Epithelial cell of umbilical artery (primary cell): ENCODE results near the gene SH3BP1. TPM values are rescaled to one million over a fixed set of nuclear protein-coding genes. Genes with fewer than 3 reads are reported as not detected.

Experiments
- total RNA-seq: library from RNA; depleted of rRNA; stranded (reverse); fragments of >200 nt; gene quantifications from 2 replicates; pipeline ENCODE4 v1.2.3, GENCODE V29; 2014

SH3BP1 gene, protein sequence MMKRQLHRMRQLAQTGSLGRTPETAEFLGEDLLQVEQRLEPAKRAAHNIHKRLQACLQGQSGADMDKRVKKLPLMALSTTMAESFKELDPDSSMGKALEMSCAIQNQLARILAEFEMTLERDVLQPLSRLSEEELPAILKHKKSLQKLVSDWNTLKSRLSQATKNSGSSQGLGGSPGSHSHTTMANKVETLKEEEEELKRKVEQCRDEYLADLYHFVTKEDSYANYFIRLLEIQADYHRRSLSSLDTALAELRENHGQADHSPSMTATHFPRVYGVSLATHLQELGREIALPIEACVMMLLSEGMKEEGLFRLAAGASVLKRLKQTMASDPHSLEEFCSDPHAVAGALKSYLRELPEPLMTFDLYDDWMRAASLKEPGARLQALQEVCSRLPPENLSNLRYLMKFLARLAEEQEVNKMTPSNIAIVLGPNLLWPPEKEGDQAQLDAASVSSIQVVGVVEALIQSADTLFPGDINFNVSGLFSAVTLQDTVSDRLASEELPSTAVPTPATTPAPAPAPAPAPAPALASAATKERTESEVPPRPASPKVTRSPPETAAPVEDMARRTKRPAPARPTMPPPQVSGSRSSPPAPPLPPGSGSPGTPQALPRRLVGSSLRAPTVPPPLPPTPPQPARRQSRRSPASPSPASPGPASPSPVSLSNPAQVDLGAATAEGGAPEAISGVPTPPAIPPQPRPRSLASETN
- total RNA-seq, result 1.3 and 2.4 TPM in 2 replicates

DNA sequence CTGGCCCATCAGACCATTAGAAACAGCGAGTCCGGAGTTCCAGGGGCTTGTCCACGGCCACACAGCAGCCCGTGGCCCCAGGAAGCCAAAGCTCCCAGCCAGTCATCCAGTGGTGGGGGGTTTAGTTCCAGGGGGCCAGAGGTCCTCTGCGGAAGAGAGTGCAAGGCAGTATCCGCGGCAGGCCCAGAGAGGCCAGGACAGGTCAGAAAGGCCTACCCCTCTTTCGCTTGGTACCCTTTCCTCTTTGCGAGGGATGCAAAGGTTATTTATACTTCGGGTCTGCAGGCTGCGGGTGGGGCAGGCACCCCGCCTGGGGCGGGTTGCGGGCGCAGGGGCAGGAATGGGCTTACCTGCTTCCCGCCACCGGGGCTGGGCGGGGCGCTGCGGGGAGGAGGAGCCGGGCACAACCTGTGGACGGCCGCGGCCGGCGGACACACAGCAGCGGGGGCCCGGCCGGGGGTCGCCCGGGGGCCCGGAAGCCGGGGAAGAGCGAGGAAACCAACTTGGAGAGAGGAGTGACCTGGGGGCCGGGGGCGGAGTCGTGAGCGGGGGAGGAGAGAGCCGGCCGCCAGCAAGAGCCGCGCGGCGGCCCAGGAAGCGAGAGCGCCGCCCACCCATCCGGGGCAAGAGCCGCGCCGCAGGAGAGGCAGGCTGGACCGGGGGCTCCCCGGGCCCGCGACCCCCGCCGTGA, at the start of gene SH3BP1:
Gene SH3BP1, plus strand, starts transcription at position 600 of the 691 bp plus-strand sequence. CDS start 119 bp downstream, outside the sequence.

GRCh38 chr22:37608477-37609239, 30.8 kb upstream of the SH3BP1 start, which contains the start of gene GGA1:
Gene GGA1, plus strand, starts transcription at chr22:37608834. Its CDS starts 27 bp downstream, at chr22:37608861.

GRCh38 chr22:37658133-37659065, 18.9 kb downstream of the SH3BP1 start, which contains the start of gene PDXP:
Gene PDXP, plus strand, starts transcription at chr22:37658723. Its CDS starts 60 bp downstream, at chr22:37658783.

GRCh38 chr22:37674951-37675929, 35.8 kb downstream of the SH3BP1 start, which contains the start of gene LGALS1:
Gene LGALS1, plus strand, starts transcription at chr22:37675636. Its CDS starts 67 bp downstream, at chr22:37675703.

GRCh38 chr22:37686002-37686982, 46.8 kb downstream of the SH3BP1 start, which contains the start of gene NOL12:
Gene NOL12, plus strand, starts transcription at chr22:37686343. Its CDS starts 50 bp downstream, at chr22:37686393.

GRCh38 chr22:37696657-37697537, 57.4 kb downstream of the SH3BP1 start, which contains the start of gene TRIOBP:
Gene TRIOBP, plus strand, starts transcription at chr22:37697048. Its CDS starts 4,318 bp downstream, at chr22:37701366.

Other genes with a start within 250 kb of the SH3BP1 start
- under 0.01 TPM in 2 replicates for gene ELFN2, start 212.2 kb upstream of the SH3BP1 start, total RNA-seq
- 84.5 and 132 TPM in 2 replicates for gene MFNG, start 153.3 kb upstream of the SH3BP1 start, total RNA-seq
- 26.0 and 27.5 TPM in 2 replicates for gene CARD10, start 120.3 kb upstream of the SH3BP1 start, total RNA-seq
- gene CDC42EP1, start 79.2 kb upstream of the SH3BP1 start, total RNA-seq, result 20.2 and 26.0 TPM in 2 replicates
- not detected in 2 replicates for gene LGALS2, start 59.6 kb upstream of the SH3BP1 start, total RNA-seq
- 28.3 and 29.6 TPM in 2 replicates for gene GGA1, start 30.8 kb upstream of the SH3BP1 start, total RNA-seq
- gene PDXP, start 19.1 kb downstream of the SH3BP1 start, total RNA-seq, result 8.2 and 13.6 TPM in 2 replicates
- gene LGALS1, start 36.0 kb downstream of the SH3BP1 start, total RNA-seq, result 7,376 and 9,538 TPM in 2 replicates
- gene NOL12, start 46.7 kb downstream of the SH3BP1 start, total RNA-seq, result 25.0 and 49.2 TPM in 2 replicates
- 66.9 and 70.8 TPM in 2 replicates for gene TRIOBP, start 57.4 kb downstream of the SH3BP1 start, total RNA-seq
- gene GCAT, start 168.3 kb downstream of the SH3BP1 start, total RNA-seq, result 38.1 and 57.2 TPM in 2 replicates
- 0.32 TPM in 1 of 2 replicates, not detected in the other for gene GALR3, start 183.7 kb downstream of the SH3BP1 start, total RNA-seq
- gene ANKRD54, start 204.7 kb downstream of the SH3BP1 start, total RNA-seq, result 42.9 and 46.8 TPM in 2 replicates
- gene EIF3L, start 209.8 kb downstream of the SH3BP1 start, total RNA-seq, result 173 and 313 TPM in 2 replicates